Peyer's patch (tissue), 4 donors: ENCODE data around the gene HSPB6. TPM values are rescaled to one million over a fixed set of nuclear protein-coding genes. Genes with fewer than 3 reads are reported as not detected.

Source experiments
- DNase-seq, 3 donors: peaks; one replicate each; pipeline ENCODE4 v3.0.0-alpha.2; 2017 to 2019
- H3K27ac ChIP-seq, 4 donors: fragments of 200-600 bp; sonication (generic); one replicate each; pipeline ENCODE4 v1.5.1; 2016 to 2019
- H3K27me3 ChIP-seq, 2 donors: fragments of 200-600 bp; sonication (generic); one replicate each; pipeline ENCODE4 v1.5.1; 2019
- H3K36me3 ChIP-seq, 3 donors: fragments of 200-600 bp; sonication (generic); one replicate each; pipeline ENCODE4 v1.5.1; 2016 to 2019
- H3K4me1 ChIP-seq, 4 donors: fragments of 200-600 bp; sonication (generic); one replicate each; pipeline ENCODE4 v1.5.1; 2016 to 2019
- H3K4me3 ChIP-seq, 4 donors: fragments of 200-600 bp; sonication (generic); 1 replicate in 3 of 4; 2 replicates in 1 of 4; pipeline ENCODE4 v1.5.1; 2016 to 2019; ENCODE audit warnings: mild to moderate bottlenecking in 1 of 4
- H3K9me3 ChIP-seq, 4 donors: fragments of 200-600 bp; sonication (generic); one replicate each; pipeline ENCODE4 v1.5.1; 2016 to 2019; ENCODE audit warnings: mild to moderate bottlenecking in 1 of 4
- CTCF ChIP-seq, 6 experiments: fragments of 450-650 bp in 4 of 6; fragments of 200-600 bp in 2 of 6; sonication (generic) in 1 of 6; IDR thresholded peaks; one replicate each; pipeline ENCODE4 v1.5.1; 2017 to 2019; ENCODE audit warnings: antibody characterized with exemption in 6 of 6, mild to moderate bottlenecking in 3 of 6, moderate library complexity in 1 of 6
- POLR2A ChIP-seq, 2 donors: fragments of 450-650 bp; IDR thresholded peaks; one replicate each; pipeline ENCODE4 v1.5.1; 2017; ENCODE audit warnings: antibody characterized with exemption in 2 of 2, mild to moderate bottlenecking in 2 of 2, moderate library complexity in 2 of 2
- total RNA-seq, 4 donors: library from RNA; depleted of rRNA; stranded (reverse); fragments of >200 nt; gene quantifications; one replicate each; pipeline ENCODE4 v1.1.0, GENCODE V29; 2016

Gene HSPB6
- total RNA-seq, 4 donors from 2014 or later: 9.2 to 19.8 (median 13.6) TPM

- H3K9me3 ChIP-seq: no peaks in the 10 kb centered on the region
- no peaks in the 10 kb centered on the region for H3K27me3 ChIP-seq
- no peaks in the 10 kb centered on the region for H3K4me1 ChIP-seq
- no peak overlapping the region for H3K27ac ChIP-seq
- TF ChIP-seq POLR2A (IDR thresholded peaks at IDR 0.05): no peak
- no peak for TF ChIP-seq CTCF (IDR thresholded peaks at IDR 0.05)
- H3K4me3 ChIP-seq: no peak overlapping the region
- DNase-seq: peak in 1 of 3 donors; percentile 45
- H3K36me3 ChIP-seq: peaks cover 0 to 40% (median 0%) of the 10 kb centered on the region in 3 donors
Measured at GRCh38 chr19:35764432-35765315, 7.8 kb upstream of the HSPB6 start.

- Histone ChIP-seq H3K4me3 (no peak overlapping the region), H3K36me3 (peaks cover 0 to 40% (median 0%) of the 10 kb centered on the region in 3 donors), H3K27me3 (no peaks in the 10 kb centered on the region), H3K27ac (no peak overlapping the region), H3K4me1 (peaks cover 4 to 29% (median 11%) of the 10 kb centered on the region in 4 donors), H3K9me3 (no peaks in the 10 kb centered on the region)
- no peak for DNase-seq
- TF ChIP-seq POLR2A (IDR thresholded peaks at IDR 0.05): no peak
- no peak for TF ChIP-seq CTCF (IDR thresholded peaks at IDR 0.05)
Measured at GRCh38 chr19:35760711-35761349, 4.0 kb upstream of the HSPB6 start.

- no peak for DNase-seq
- peaks cover 0 to 30% (median 0%) of the 10 kb centered on the region in 3 donors for H3K36me3 ChIP-seq
- no peaks in the 10 kb centered on the region for H3K9me3 ChIP-seq
- H3K27me3 ChIP-seq: no peaks in the 10 kb centered on the region
- TF ChIP-seq CTCF (IDR thresholded peaks at IDR 0.05) (no peak), POLR2A (IDR thresholded peaks at IDR 0.05) (no peak)
- no peak overlapping the region for H3K4me3 ChIP-seq
- H3K4me1 ChIP-seq: peaks cover 4 to 40% (median 11%) of the 10 kb centered on the region in 4 donors
- no peak overlapping the region for H3K27ac ChIP-seq
Measured at GRCh38 chr19:35759697-35760096, 2.9 kb upstream of the HSPB6 start.

- peak; percentile 98 to 99 (median 99) for DNase-seq
- Histone ChIP-seq H3K4me3 (peak within 1 kb of the TSS; percentile 67 to 99 (median 84)), H3K27me3 (no peaks in the 10 kb centered on the region), H3K4me1 (peaks cover 4 to 41% (median 11%) of the 10 kb centered on the region in 4 donors), H3K9me3 (no peaks in the 10 kb centered on the region), H3K27ac (peak within 1 kb of the TSS; percentile 90 to 97 (median 94)), H3K36me3 (peaks cover 0 to 33% (median 0%) of the 10 kb centered on the region in 3 donors)
- TF ChIP-seq CTCF (IDR thresholded peaks at IDR 0.05) (no peak), POLR2A (IDR thresholded peaks at IDR 0.05) (peak; percentile 65 to 69)
Measured at GRCh38 chr19:35757749-35758608, 1.1 kb upstream of the HSPB6 start, which contains the start of gene PROSER3. PROSER3 (plus strand) TSS chr19:35758176; CDS start chr19:35758216, 40 bp downstream.

GRCh38 chr19:35757231-35757748 lies 461 bp upstream of the HSPB6 start:
- TF ChIP-seq POLR2A (IDR thresholded peaks at IDR 0.05) (no peak), CTCF (IDR thresholded peaks at IDR 0.05) (no peak)
- no peaks in the 10 kb centered on the region for H3K9me3 ChIP-seq
- peak; percentile 31 to 78 (median 66) for DNase-seq
- H3K36me3 ChIP-seq: peaks cover 0 to 40% (median 0%) of the 10 kb centered on the region in 3 donors
- peak overlapping the region; percentile 74 to 96 (median 91) for H3K27ac ChIP-seq
- peak overlapping the region; percentile 67 to 99 (median 84) for H3K4me3 ChIP-seq
- H3K27me3 ChIP-seq: no peaks in the 10 kb centered on the region
- peaks cover 4 to 41% (median 11%) of the 10 kb centered on the region in 4 donors for H3K4me1 ChIP-seq
